Transverse colon (tissue), 3 donors: Measurements from ENCODE around the gene KLHL22.

Source experiments
- CTCF ChIP-seq, 5 experiments: fragments of 200-600 bp in 3 of 5; fragments of 450-650 bp in 2 of 5; sonication (generic) in 3 of 5; IDR thresholded peaks; 1 replicate in 2 of 5; 2 replicates in 3 of 5; pipeline ENCODE4 v1.5.1; 2016 to 2017; ENCODE audit warnings: antibody characterized with exemption in 5 of 5, inconsistent platforms in 3 of 5, mild to moderate bottlenecking in 2 of 5, moderate library complexity in 1 of 5
- EP300 ChIP-seq: sonication (generic); formaldehyde crosslinking; IDR thresholded peaks from one replicate; pipeline ENCODE4 v1.6.1; 2017; ENCODE audit warnings: antibody characterized with exemption, low read depth
- POLR2A ChIP-seq: fragments of 450-650 bp; IDR thresholded peaks from one replicate; pipeline ENCODE4 v1.6.1; 2016; ENCODE audit warnings: antibody characterized with exemption, mild to moderate bottlenecking, moderate library complexity

- no peak for TF ChIP-seq CTCF (IDR thresholded peaks at IDR 0.05)
- TF ChIP-seq POLR2A: no peak
- TF ChIP-seq EP300: no peak
Measured at GRCh38 chr22:20469110-20469868, 26.3 kb downstream of the KLHL22 start.
